ENCODE results near the gene GDPD3.
"Not testable (repeated sequence)": the region's sequence is repeated elsewhere in the genome, so short reads cannot be mapped to it uniquely, and the experiment has no call there.

GDPD3 gene, protein sequence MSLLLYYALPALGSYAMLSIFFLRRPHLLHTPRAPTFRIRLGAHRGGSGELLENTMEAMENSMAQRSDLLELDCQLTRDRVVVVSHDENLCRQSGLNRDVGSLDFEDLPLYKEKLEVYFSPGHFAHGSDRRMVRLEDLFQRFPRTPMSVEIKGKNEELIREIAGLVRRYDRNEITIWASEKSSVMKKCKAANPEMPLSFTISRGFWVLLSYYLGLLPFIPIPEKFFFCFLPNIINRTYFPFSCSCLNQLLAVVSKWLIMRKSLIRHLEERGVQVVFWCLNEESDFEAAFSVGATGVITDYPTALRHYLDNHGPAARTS

DNA sequence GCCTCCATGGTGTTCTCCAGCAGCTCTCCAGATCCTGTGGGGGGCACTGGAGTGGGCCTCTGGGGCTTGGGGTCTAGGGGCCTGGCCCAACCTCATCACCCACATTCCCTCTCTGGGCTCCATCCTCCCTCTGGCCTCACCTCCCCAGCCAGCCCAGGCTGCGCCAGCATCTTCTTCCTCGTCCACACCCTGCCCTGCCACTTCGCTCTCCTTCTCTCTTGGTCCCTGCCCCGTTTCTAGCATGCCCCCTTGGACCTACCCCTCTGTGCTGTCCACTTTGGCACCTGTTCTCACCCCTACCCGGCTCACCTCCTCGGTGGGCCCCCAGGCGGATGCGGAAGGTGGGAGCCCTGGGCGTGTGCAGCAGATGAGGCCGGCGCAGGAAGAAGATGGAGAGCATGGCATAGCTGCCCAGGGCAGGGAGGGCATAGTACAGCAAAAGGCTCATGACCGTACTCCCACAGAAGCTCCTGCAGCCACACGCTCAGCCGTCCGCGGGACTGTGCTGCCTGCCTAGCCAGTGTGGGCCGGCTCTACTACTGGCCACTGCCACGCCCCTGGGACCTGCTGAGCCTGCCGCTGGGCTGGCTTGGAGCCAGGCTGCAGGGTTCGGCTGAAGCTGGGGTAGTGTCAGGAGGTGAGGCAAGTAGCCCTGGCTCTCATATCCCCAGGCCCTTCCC is at the start of gene GDPD3:
TSS of gene GDPD3 (minus strand) at position 507 of the 680 bp plus-strand sequence. CDS start at position 448, 59 bp downstream.
- DNase-seq (ENCODE audit: low read depth in 2 of 2): no peak

DNA sequence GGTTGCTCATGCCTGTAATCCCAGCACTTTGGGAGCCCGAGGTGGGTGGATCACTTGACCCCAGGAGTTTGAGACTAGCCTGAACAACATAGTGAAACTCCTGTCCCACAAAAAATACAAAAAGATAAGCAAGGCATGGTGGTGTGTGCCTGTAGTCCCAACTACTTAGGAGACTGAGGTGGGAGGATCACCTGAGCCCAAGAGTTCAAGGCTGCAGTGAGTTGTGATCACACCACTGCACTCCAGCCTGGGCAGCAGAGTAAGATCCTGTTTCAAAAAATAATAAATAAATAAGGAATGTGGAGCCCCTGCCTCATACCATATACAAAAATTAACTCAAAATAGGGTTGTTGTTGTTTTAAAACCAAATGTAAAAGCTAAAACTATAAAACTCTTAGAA is 43.9 kb upstream of the GDPD3 start:
- DNase-seq (ENCODE audit: low read depth in 2 of 2): no peak

DNA sequence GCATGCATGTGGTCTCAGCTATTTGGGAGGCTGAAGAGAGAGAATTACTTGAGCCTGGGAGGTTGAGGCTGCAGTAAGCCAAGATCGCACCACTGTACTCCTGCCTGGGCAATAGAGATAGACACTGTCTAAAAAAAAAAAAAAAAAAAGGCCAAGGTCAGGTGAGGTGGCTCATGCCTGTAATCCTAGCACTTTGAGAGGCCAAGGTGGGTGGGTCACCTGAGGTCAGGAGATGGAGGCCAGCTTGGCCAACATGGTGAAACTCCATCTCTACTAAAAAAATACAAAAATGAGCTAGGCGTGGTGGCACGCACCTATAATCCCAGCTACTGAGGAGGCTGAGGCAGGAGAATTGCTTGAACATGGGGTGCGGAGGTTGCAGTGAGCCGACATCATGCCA is 41.9 kb upstream of the GDPD3 start:
- DNase-seq (ENCODE audit: low read depth in 2 of 2): no peak

DNA sequence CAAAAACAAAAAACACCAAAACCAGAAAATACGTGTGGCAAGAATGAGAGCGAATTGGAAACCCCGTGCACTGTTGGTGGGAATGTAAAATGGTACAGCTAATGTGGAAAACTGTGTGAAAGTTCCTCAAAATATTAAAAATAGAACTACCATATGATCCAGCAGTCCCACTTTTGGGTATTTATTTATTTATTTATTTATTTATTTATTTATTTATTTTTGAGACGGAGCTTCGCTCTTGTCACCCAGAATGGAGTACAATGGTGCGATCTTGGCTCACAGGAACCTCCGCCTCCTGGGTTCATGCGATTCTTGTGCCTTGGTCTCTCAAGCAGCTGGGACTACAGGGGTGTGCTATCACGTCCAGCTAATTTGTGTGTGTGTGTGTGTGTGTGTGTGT is 39.2 kb upstream of the GDPD3 start:
- no peak for DNase-seq (ENCODE audit: low read depth in 2 of 2)

DNA sequence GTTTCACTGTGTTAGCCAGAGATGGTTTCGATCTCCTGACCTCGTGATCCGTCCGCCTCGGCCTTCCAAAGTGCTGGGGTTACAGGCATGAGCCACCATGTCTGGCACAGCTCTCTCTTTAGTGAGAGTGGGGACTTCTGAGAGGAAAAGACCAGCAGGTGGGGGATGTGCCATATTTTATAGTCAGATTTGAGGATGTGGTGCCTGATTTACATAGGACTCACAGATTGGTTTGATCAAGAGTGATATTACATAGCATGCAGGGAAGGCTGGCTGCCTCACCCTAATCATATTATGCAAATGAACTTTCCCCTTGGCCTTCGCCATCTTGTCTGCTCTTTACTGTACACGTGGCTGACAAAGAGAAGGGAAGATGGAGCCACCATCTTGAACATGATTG is 37.8 kb upstream of the GDPD3 start:
- no peak for DNase-seq (ENCODE audit: low read depth in 2 of 2)

DNA sequence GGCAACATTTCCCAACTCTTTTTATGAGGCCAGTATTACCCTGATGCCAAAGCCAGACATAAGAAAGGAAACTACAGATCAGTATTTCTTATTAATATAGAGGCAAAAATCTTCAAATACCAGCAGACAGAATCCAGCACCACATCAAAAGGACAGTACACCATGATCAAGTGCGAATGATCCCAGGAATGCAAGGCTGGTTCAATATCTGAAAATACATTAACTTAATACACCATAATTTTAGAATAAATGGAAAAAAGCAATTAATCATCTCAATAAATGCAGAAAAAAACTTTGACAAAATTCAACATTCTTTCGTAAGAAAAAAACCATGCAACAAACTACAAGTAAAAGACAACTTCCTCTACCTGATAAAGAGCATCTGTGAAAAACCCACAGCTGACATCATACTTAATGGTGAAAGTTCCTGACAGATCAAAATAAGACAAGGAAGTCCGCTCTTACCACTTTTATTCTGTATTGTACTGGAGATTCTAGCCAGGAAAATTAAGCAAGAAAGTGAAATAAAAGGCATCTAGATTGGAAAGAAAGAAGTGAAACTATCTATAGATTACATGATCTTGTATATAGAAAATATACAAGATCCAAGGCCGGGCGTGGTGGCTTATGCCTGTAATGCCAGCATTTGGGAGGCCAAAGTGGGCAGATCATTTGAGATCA is 36.1 kb upstream of the GDPD3 start:
- DNase-seq (ENCODE audit: low read depth in 2 of 2): no peak

DNA sequence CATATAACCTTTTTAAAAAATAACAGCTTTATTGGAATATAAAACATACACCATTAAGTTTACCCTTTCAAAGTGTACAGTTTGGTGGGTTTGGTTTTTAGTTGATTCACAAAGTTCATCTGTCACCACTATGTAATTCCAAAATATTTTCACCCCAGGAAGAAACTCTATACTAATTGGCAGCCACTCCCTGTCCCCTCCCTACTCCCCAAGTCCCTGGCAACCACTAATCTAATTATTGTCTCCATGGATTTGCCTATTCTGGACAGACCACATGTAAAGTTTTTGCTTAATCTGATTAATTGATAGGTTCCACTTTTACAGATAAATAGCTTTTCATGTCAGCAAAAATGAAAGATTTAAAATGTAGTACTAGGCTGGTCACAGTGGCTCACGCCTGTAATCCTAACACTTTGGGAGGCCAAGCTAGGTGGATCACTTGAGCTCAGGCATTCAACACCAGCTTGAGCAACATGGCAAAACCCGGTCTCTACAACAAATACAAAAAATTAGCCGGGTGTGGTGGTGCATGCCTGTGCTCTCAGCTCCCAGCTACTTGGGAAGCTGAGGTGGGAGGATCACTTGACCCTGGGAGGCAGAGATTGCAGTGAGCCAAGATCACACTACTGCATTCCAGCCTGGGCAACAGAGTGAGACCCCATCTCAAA is 34.6 kb upstream of the GDPD3 start:
- DNase-seq (ENCODE audit: low read depth in 2 of 2): no peak

DNA sequence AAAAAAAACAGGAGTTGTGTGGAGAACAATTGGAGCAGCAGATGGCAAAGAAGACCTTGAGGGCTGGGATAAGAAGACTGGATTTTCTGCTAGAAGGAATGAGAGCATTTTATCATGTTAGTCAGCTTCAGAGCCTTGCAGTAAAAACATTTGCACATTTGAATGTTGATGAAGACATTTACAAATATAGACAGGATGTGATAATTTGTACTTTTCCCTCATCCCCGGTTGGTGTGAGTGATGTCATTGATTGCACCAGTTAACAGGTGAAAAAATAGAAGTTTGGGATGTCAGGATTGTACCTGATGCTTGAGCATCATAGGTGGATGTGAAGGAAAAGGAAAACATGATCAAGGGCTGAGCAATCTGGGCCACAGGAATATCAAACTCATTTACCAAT is 32.3 kb upstream of the GDPD3 start:
- no peak for DNase-seq (ENCODE audit: low read depth in 2 of 2)

DNA sequence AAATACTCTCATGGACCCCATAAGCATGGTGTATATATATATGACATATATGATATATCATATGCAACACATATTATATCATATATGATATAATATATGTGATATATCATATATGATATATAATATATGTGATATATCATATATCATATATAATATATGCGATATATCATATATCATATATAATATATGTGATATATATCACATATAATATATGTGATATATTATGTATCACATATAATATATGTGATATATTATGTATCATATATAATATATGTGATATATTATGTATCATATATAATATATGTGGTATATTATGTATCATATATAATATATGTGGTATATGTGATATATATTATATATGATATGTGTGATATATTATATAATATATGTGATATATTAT is 31.6 kb upstream of the GDPD3 start:
- DNase-seq (ENCODE audit: low read depth in 2 of 2): no peak

DNA sequence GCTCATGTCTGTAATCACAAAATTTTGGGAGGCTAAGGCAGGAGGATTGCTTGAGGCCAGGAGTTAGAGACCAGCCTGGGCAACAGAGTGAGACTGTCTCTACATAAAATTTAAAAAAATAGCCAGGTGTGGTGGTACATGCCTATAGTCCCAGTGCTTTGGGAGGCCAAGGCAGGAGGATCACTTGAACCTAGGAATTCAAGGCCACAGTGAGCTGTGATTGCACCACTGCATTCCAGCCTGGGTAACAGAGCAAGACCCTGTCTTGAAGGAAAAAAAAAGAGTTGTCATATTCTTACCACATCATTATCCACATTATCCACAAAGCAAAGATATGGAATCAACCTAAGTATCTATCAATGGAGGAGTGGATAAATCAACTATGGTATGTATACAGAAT is 30.7 kb upstream of the GDPD3 start:
- no peak for DNase-seq (ENCODE audit: low read depth in 2 of 2)

DNA sequence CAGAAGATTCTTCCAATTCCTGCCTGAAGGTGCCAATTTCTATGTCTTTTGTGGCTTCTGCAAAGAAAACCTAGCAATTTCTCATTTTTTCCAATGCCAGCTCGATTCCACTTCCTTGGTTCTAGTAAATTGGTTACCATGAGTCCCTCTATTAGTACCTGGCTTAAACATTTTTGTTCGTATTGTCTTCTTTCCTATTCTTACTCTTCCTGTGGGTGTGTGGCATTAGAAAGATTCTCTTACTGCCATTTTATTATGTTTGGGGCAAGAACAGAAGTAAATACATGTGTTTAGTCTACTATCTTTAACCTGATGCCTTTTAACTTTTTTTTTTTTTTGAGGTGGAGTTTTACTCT is 30.0 kb upstream of the GDPD3 start:
- DNase-seq (ENCODE audit: low read depth in 2 of 2): no peak

DNA sequence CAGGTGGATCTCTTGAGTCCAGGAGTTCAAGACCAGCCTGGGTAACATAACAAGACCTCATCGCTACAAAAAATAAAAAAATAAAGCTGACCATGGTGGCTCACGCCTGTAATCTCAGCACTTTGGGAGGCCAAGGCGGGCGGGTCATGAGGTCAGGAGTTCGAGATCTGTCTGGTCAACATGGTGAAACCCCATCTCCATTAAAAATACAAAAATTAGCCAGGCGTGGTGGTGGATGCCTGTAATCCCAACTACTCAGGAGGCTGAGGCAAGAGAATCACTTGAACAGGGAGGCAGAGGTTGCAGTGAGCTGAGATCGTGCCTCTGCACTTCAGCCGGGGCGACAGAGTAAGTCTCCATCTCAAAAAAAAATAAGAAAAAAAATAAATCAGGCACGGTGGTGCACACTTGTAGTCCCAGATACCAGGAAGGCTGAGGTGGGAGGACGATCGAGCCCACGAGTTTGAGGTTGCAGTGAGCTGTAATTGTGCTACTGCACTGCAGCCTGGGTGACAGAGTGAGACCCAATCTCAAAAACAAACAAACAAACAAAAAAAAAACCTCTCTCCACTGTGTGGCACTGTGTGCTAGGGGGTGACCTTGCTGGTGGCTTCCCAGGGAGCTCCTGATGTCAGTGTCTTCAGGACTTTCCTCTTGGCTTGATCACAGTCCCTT is 29.5 kb upstream of the GDPD3 start:
- DNase-seq (ENCODE audit: low read depth in 2 of 2): no peak

DNA sequence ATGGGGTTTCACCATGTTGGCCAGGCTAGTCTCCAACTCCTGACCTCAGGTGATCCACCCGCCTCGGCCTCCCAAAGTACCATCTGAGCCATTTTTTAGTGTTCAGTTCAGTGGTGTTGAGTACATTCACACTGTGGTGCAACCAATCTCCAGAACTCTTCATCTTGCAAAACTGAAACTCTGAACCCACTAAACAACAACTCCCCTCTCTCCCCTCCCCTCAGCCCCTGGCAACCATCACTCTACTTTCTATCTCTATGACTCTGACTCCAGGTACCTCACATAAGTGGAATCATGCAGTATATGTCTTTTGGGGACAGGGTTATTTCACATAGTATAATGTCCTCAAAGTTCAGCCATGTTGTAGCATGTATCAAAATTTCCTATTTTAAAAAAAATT is 28.4 kb upstream of the GDPD3 start:
- no peak for DNase-seq (ENCODE audit: low read depth in 2 of 2)

DNA sequence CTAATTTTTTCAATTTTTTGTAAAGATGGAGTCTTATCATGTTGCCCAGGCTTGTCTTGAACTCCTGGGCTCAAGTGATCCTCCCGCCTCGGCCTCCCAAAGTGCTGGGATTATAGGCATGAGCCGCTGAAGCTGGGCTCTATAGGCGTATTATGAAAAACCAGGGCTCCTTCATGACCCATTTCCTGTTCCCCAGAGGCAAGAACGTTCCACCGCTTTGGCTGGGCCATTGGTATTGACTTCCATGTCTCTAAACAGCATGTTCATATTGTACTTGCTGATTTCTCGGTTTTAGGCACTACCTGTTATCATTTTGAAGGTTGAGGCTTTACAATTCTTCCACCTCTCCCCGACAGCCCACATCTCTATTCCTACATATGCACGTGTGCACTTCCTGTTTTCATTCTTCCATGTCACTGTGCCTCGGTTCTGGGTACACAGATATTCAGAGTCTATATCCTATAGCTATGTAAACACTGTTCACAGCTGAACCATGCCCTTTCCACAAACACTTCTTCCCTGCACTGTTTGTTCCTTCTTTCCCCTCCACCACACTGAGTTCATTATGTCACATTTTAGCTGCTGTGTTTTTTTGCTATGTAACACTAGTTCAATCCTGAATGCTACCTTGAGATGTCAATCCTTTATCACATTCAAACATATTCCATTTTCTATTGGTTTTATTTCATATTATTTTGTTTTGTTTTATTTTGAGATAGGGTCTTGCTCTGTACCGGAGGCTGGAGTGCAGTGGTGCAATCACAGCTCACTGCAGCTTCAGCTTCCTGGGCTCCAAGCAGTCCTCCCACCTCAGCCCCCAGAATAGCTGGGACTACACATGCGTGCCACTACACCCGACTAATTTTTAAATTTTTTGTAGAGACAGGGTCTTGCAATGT is 26.5 kb upstream of the GDPD3 start:
- no peak for DNase-seq (ENCODE audit: low read depth in 2 of 2)

DNA sequence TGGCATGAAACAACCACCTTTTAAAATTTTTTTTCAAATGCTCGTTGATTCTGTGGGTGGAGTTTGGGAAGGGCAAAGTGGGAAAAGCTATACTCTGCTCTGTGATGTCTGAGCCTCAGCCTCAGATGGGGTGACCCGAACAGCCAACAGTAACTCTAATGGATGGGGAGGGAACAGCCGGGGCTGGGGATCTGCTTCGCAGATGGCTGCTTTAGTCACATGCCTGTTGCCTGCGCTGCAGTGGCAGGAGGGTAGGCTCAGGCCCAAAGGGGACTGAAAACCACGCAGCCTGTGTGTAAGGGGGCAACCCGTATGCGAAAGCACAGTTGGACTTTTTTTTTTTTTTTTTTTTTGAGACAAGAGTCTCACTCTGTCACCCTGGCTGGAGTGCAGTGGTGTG is 24.6 kb upstream of the GDPD3 start:
- no peak for DNase-seq (ENCODE audit: low read depth in 2 of 2)

DNA sequence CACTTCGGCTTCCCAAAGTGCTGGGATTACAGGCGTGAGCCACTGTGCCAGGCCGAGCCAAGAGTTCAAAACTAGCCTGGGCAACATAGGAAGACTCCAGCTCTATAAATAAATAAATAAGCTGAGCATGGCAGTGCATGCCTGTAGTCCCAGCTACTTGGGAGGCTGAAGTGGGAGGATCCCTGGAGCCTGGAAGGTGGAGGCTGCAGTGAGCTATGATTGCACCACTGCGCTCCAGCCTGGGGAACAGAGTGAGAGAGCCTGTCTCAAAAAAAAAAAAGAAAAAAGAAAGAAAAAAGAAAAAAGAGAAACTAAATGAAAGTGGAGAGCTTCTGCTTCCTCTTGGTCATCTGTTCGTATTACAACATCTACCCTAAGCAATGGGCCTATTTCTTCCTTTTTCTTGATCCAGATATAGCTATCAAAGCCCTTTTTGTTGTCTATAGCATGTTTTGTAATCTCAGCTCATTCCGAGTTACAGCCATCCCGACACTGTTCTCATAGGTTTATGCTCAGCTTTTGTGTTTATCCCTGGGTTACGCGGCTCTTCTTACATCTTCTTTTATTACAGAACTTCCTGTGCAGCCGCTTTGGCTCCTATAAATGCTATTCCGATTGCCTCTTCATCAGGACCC is 23.8 kb upstream of the GDPD3 start:
- no peak for DNase-seq (ENCODE audit: low read depth in 2 of 2)

DNA sequence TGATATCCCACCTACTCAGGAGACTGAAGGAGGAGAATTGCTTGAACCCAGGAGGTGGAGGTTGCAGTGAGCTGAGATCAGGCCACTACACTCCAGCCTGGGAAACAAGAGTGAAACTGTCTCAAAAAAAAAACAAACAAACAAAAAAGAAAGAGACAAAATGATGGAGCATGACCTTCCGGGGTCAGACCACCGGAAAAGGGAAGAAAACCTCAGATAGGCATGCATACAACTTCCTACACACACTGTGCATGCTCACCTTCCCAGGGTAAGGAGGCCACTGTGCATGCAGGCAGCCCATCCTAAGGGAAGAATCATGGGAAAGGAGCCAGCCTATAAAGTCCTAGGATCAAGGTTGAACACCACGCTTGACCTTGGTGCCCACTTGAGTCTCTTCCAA is 19.3 kb upstream of the GDPD3 start:
- no peak for DNase-seq (ENCODE audit: low read depth in 2 of 2)

DNA sequence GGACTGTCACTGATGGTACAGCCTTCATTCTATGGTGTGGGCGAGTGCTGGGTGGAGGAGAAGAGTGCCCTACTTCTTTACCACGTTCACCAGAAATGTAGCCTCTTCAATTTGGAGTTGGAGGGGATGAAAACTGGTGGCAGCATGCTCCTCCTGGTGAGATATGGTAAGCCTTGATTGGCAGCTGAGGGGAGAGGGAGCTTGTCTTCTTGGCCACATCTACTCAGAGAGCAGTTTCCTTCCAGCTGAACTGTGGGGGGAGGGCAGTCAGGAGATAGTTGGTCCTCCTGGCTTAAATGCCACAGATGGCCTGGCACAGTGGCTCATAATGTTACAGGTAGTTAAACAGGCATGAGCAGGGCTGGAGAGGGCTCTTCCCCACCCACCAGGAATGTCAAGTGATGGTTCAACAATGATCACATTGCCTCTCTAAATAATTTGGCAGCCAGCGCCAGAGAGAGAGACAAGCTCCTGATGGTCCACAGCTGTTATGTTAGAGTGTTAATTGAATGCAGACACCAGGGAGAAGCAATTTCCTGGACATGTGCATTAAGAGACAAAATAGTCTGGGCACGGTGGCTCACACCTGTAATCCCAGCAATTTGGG is 18.6 kb upstream of the GDPD3 start:
- no peak for DNase-seq (ENCODE audit: low read depth in 2 of 2)

DNA sequence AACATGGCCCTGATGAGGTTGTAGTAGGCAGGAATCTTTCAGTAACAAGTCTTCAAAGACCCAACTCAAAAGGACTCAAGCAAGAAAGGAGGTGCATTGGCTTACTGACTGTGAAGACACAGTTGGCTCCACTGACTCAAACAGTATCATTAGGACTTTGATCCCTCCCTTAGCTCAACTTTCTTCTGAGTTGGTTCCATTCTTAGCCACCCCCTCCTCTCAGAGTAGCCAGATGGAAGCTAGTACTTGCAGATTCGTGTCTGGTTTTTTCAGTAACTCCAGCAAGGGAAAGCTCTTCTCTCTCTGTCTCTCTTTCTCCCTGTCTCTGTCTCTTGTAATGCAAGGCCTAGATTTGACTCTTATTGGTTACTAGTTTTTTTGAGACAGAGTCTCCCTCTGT is 14.7 kb upstream of the GDPD3 start:
- DNase-seq (ENCODE audit: low read depth in 2 of 2): no peak

DNA sequence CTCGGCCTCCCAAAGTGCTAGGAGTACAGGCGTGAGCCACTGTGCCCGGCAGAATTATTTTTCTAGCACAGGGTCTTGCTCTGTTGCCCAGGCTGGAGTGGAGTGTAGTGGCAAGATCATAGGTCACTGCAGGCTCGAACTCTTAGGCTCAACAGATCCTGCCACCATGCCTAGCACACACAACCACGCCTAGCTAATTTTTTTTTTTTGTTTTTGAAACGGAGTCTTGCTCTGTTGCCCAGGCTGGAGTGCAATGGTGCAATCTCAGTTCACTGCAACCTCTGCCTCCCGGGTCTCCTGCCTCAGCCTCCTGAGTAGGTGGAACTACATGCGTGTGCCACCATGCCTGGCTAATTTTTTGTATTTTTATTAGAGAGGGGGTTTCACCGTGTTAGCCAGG is 12.4 kb upstream of the GDPD3 start:
- not testable (repeated sequence) for DNase-seq (ENCODE audit: low read depth in 2 of 2)

All from stimulated activated CD4-positive, alpha-beta T cell treated with anti-CD3 and anti-CD28 coated beads, Interleukin-4, amount 100 ng/mL, for 48 hours (primary cell).